A172 (cell line): ENCODE measurements around the gene DRGX. TPM values are rescaled to one million over a fixed set of nuclear protein-coding genes. Genes with fewer than 3 reads are reported as not detected.

Experiments
- DNase-seq: peaks from one replicate; pipeline ENCODE4 v3.0.0-alpha.2; 2015; ENCODE audit warnings: low spot score
- total RNA-seq: library from RNA; depleted of rRNA; stranded (reverse); fragments of >200 nt; shearing (Covaris generic); gene quantifications from 2 replicates; pipeline ENCODE4 v1.2.3, GENCODE V29; 2014

Gene DRGX
- total RNA-seq, 1 experiment from 2014 or later, result not detected

DNA sequence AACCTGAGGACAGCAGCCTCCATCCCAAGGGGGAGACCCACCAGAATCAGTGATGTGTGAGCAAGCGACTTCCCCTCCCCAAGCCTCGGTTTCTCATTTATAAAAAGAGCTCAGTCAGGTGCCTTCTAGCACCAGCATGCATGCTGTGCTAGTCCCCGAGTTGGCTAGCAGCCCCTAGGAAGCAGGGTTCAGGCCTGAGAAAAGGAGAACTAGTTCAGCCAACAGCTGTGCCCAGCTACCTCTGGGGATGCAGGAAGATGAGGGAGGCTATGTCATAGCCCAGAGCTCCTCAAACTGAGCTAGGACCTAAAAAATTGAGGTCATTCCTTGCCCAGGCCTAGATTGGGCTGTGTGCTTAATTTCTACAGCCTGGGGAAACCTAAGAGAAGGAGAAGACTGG is 13.7 kb downstream of the DRGX start:
- no peak for DNase-seq

- no peak for DNase-seq
Observed at GRCh38 chr10:49381111-49381900, 14.6 kb downstream of the DRGX start.

GRCh38 chr10:49379596-49380410 is 16.1 kb downstream of the DRGX start:
- DNase-seq, result no peak

- no peak for DNase-seq
Observed at GRCh38 chr10:49377256-49377655, 18.6 kb downstream of the DRGX start.

DNA sequence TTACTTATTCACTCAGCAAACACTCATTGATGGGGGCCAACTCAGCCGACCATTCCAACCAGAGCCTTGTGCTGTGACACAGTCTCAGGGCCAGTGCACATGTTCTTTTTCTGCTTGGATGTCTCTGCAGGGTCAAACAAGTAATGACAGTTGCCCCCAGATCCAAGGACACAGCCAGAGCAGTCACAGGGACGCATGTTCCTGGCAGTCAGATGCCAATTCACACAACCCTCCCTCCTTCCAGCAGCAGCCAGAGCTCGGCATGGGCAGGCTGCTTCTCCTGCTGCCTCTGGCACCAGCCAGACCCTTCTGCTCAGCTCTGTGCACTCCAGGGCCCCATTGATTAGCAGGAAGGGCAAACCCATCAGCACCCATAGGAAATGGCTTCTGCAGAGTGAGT is 20.3 kb downstream of the DRGX start:
- no peak for DNase-seq

DNA sequence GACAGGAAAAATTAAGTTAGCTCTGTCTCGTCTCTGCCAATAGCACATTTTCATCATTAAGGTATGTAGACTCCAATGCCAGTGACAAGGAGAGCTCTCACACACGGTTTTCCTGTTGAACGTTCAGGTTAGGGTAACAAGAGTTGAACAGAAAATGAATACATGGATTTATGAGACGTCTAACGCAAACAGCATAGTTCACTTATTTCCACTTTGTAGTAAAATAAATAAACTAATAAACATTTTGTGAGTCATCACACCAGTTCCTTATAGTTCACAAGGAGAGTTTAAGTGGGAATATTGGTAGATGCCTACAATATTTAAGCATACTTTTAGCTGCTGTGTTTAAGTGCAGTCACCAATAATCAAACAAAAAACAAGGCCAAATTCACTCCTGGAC is 21.1 kb downstream of the DRGX start:
- no peak for DNase-seq

GRCh38 chr10:49373361-49373760 is 22.5 kb downstream of the DRGX start:
- DNase-seq, result no peak

- DNase-seq, result peak; percentile 8
Observed at GRCh38 chr10:49371967-49372366, 23.9 kb downstream of the DRGX start.

DNA sequence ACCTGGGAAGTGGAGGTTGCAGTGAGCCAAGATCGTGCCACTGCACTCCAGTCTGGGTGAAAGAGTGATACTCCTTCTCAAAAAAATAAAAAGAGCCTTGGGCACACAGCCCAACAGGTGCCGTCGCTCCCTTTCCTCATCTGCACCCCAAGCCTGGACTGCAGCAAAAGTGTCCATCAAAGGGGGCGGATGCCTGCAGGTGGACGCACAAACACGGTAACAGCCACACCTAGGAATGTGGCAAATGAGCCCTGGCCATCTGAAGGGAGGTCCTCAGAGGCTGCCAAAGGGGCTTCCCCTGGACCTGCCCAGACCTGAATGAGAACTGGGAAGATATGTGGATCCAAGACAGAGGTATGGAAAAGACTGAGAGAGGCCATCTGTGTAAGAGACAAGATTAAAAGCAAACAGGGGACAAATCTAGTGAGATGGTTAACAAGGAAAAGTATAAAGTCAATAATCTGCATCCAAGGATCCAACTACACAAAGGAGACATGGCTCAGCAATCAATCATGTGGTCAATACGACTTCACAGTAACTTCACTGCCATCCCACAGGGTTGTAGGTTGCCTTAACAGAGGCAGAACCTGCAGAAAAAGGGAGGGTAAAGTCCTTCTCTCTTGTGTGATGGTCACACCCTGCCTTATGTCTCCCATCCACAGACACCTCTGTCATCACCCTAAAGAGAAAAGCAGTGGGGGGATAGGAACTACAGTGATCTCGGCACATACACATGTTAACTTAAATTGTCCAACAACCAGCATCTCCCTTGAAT is 25.4 kb downstream of the DRGX start:
- DNase-seq, result no peak

GRCh38 chr10:49369216-49370162 is 26.4 kb downstream of the DRGX start:
- DNase-seq, result peak; percentile 38

GRCh38 chr10:49368256-49368655 is 27.6 kb downstream of the DRGX start:
- no peak for DNase-seq

DNA sequence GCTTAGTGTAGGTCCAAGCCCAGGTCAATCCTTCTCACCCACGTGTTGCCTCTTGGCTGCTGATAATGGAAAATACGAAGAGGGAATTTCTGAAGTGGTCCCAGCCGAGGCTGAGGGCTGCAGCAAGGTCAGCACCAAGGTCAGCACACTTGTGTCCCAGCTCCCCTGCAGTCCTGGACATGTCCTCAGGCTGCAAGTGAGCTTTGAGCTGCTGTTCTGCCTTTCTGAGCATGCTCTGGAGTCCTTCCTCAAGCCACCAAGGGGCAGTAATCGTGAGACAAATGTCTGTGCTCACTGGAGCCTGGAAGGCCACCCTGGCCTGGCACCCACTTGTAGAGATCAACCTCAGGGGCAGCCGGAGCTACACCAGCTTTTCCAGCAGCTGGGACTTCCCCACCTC is 28.3 kb downstream of the DRGX start:
- peak; percentile 4 for DNase-seq

GRCh38 chr10:49366460-49366859 is 29.4 kb downstream of the DRGX start:
- DNase-seq, result no peak

- no peak for DNase-seq
Observed at GRCh38 chr10:49365675-49366415, 30.0 kb downstream of the DRGX start.

- DNase-seq, result no peak
Observed at GRCh38 chr10:49365275-49365674, 30.6 kb downstream of the DRGX start.

GRCh38 chr10:49364747-49365146 is 31.1 kb downstream of the DRGX start:
- DNase-seq, result no peak

DNA sequence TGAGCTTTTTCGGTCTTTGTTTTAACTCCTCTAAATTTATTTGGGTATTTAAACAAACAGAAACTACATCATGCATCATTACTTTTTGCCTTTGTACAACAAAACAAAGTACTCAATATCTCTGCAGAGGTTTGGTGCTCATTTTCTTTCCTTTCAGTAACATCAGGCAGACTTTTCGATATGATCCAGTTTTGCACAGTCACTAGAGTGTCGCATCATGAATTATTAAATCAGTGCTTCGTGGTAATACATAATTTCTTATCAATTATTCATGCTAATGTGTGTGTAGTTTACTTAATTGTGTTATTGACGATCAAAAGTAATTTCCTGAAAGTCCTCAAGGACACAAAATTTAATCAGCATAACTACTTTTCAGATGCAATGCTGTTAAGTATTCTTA is 31.8 kb downstream of the DRGX start:
- no peak for DNase-seq

GRCh38 chr10:49363309-49364031 is 32.4 kb downstream of the DRGX start:
- DNase-seq, result no peak

- no peak for DNase-seq
Observed at GRCh38 chr10:49362596-49363260, 33.2 kb downstream of the DRGX start.
